ENCODE data around the gene LRRC17. TPM values are rescaled to one million over a fixed set of nuclear protein-coding genes. Genes with fewer than 3 reads are reported as not detected.
A peak's percentile ranks its signal among the peaks of the same experiment; 100 is the strongest.

Gene LRRC17
- total RNA-seq, 1 experiment from 2014 or later, result not detected

DNA sequence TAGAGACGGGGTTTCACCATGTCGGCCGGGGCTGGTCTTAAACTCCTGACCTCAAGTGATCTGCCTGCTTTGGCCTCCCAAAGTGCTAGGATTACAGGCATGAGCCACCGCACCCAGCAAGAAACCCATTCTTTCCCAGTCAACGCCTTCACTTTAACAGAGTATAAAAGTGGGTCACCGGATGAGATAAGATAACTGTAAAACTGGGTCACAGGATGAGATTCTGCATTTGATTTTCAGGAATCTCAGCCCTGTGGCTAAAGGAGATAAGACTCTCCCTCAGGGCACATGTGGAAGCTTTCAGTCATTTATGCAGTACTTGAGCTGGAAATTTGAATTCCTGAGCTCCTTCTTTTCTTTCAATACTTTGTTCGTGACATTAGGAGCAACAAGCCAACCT is 70.8 kb downstream of the LRRC17 start:
- no peak for TF ChIP-seq EZH2 (IDR thresholded peaks at IDR 0.05; ENCODE audit: low read depth)
- TF ChIP-seq, protein P1, sequence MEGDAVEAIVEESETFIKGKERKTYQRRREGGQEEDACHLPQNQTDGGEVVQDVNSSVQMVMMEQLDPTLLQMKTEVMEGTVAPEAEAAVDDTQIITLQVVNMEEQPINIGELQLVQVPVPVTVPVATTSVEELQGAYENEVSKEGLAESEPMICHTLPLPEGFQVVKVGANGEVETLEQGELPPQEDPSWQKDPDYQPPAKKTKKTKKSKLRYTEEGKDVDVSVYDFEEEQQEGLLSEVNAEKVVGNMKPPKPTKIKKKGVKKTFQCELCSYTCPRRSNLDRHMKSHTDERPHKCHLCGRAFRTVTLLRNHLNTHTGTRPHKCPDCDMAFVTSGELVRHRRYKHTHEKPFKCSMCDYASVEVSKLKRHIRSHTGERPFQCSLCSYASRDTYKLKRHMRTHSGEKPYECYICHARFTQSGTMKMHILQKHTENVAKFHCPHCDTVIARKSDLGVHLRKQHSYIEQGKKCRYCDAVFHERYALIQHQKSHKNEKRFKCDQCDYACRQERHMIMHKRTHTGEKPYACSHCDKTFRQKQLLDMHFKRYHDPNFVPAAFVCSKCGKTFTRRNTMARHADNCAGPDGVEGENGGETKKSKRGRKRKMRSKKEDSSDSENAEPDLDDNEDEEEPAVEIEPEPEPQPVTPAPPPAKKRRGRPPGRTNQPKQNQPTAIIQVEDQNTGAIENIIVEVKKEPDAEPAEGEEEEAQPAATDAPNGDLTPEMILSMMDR (conservative IDR thresholded peaks at IDR 0.05), result no peak
- intact Hi-C loops (cut with micrococcal nuclease; ENCODE audit: unreplicated experiment), result no loop called here
- no peaks in the 10 kb centered on the region for H3K9me2 ChIP-seq (ENCODE audit: insufficient read depth)
- BruUV-seq (replicated peaks), result no TSS peak
- no peak overlapping the region for H3K27ac ChIP-seq
- no peaks in the 10 kb centered on the region for H3K79me2 ChIP-seq (ENCODE audit: low read depth)
- peaks cover 5% of the 10 kb centered on the region for H3K4me1 ChIP-seq (replicated peaks; ENCODE audit: insufficient read depth)
- no peaks in the 10 kb centered on the region for H3F3A ChIP-seq (ENCODE audit: insufficient read depth, low read depth)
- H3K27me3 ChIP-seq (ENCODE audit: insufficient read depth, low read depth), result no peaks in the 10 kb centered on the region
- H3K4me3 ChIP-seq, result no peak overlapping the region
- ChIA-PET CTCF (interaction anchor here (0.6 kb wide), 1 partner anchor 12 kb away, joined by 3 read pairs; no protein-coding TSS in a partner anchor), POLR2A (ENCODE audit: unreplicated experiment) (no interaction called here)
- DNase-seq, result no peak
- H3K36me3 ChIP-seq (ENCODE audit: low read depth), result peaks cover 5% of the 10 kb centered on the region; the same call in 1 of the 2 replicates
- H3K9me3 ChIP-seq (ENCODE audit: insufficient read depth, low read depth), result peaks cover 8% of the 10 kb centered on the region; the same call in 1 of the 2 replicates
- no peak overlapping the region for H3K4me2 ChIP-seq
- no peaks in the 10 kb centered on the region for H4K20me1 ChIP-seq (ENCODE audit: insufficient read depth)
- H2AFZ ChIP-seq, result no peak overlapping the region

DNA sequence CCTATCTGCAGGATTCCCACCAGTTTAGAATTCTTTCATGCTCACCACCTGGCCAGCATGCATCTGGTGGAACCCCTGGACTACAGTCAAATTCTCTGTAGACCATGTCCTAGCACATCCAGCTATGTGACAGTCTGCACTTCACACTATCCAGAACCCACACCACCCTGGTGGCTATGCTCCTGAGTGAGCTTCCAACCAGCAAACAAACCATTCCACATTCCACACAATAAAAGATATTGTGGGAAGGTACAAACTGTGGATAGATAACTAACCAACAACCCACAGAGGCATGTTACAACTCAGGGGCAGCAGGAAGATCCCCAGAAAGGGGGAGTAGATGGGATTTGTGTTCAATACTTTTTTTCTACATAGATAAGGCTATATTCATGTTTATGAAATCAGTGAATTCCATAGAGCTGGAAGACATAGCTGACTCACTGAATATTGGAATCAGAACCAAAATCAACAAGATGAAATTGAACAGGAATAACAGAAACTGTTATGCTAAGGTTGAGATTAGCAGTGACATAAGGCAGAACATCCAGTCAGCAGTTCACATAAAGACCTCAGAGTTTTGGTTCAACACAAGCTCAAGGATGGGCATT is 72.5 kb downstream of the LRRC17 start:
- H4K20me1 ChIP-seq (ENCODE audit: insufficient read depth), result no peaks in the 10 kb centered on the region
- H3K4me1 ChIP-seq (replicated peaks; ENCODE audit: insufficient read depth), result no peaks in the 10 kb centered on the region
- no peaks in the 10 kb centered on the region for H3K9me3 ChIP-seq (ENCODE audit: insufficient read depth, low read depth)
- intact Hi-C loops (cut with micrococcal nuclease; ENCODE audit: unreplicated experiment), result no loop called here
- H3K27me3 ChIP-seq (ENCODE audit: insufficient read depth, low read depth), result no peaks in the 10 kb centered on the region
- no peak overlapping the region for H3K27ac ChIP-seq
- H2AFZ ChIP-seq, result no peak overlapping the region
- H3K36me3 ChIP-seq (ENCODE audit: low read depth), result no peaks in the 10 kb centered on the region
- no peaks in the 10 kb centered on the region for H3K79me2 ChIP-seq (ENCODE audit: low read depth)
- no peak overlapping the region for H3K4me3 ChIP-seq
- H3F3A ChIP-seq (ENCODE audit: insufficient read depth, low read depth), result no peaks in the 10 kb centered on the region
- no peak overlapping the region for H3K4me2 ChIP-seq
- H3K9me2 ChIP-seq (ENCODE audit: insufficient read depth), result no peaks in the 10 kb centered on the region
- ChIA-PET CTCF (no interaction called here), POLR2A (ENCODE audit: unreplicated experiment) (interaction anchor here (0.6 kb wide), 1 partner anchor 88 kb away, joined by 4 read pairs; no protein-coding TSS in a partner anchor)
- TF ChIP-seq, protein P1 (conservative IDR thresholded peaks at IDR 0.05), result no peak
- no peak for TF ChIP-seq EZH2 (IDR thresholded peaks at IDR 0.05; ENCODE audit: low read depth)
- no TSS peak for BruUV-seq (replicated peaks)
- DNase-seq, result peak in 1 of 2 experiments; percentile 26

DNA sequence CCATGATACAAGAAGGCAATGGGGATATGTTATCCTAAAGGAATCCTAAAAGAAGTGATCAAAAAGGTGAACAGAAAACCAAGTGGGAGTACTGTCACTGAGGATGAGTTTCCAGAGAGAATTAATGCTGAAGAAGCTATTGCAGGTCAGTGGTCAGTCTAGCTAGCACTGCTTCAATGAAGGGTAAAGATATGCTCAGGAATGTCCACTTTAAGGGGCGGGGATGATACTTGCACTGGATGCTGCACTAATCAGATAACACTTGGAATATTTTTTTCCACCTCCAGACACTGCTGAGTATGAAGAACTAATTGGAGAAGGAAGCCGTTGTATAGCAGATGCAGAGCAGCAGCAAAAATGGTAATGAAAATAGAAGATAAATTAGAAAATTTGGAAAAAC is 75.3 kb downstream of the LRRC17 start:
- no peaks in the 10 kb centered on the region for H3K9me2 ChIP-seq (ENCODE audit: insufficient read depth)
- no peaks in the 10 kb centered on the region for H3K27me3 ChIP-seq (ENCODE audit: insufficient read depth, low read depth)
- H2AFZ ChIP-seq, result no peak overlapping the region
- 0 out of 2 replicates have a peak, but pooled peaks cover 5% of the 10 kb centered on the region for H3K9me3 ChIP-seq (ENCODE audit: insufficient read depth, low read depth)
- no TSS peak for BruUV-seq (replicated peaks)
- intact Hi-C loops (cut with micrococcal nuclease; ENCODE audit: unreplicated experiment), result no loop called here
- no peaks in the 10 kb centered on the region for H3K36me3 ChIP-seq (ENCODE audit: low read depth)
- no peaks in the 10 kb centered on the region for H3K79me2 ChIP-seq (ENCODE audit: low read depth)
- peaks cover 27% of the 10 kb centered on the region for H3K4me1 ChIP-seq (replicated peaks; ENCODE audit: insufficient read depth)
- H3F3A ChIP-seq (ENCODE audit: insufficient read depth, low read depth), result peaks cover 22% of the 10 kb centered on the region
- ChIA-PET POLR2A (ENCODE audit: unreplicated experiment) (no interaction called here), CTCF (interaction anchor here (0.5 kb wide), 1 partner anchor 141 kb away, joined by 8 read pairs; no protein-coding TSS in a partner anchor)
- no peaks in the 10 kb centered on the region for H4K20me1 ChIP-seq (ENCODE audit: insufficient read depth)
- no peak overlapping the region for H3K4me3 ChIP-seq
- DNase-seq, result no peak
- H3K4me2 ChIP-seq, result no peak overlapping the region
- no peak overlapping the region for H3K27ac ChIP-seq
- no peak for TF ChIP-seq EZH2 (IDR thresholded peaks at IDR 0.05; ENCODE audit: low read depth)
- TF ChIP-seq, protein P1 (conservative IDR thresholded peaks at IDR 0.05), result no peak
